Nephron (organoid): ENCODE data around the gene SGCE.

ENCODE experiments used
- H3K27ac Mint-ChIP-seq, 3 experiments: 2 replicates each; pipeline ENCODE4 v1.8.0; 2020; ENCODE audit warnings: mixed read lengths in 3 of 3, mild to moderate bottlenecking in 2 of 3, moderate library complexity in 1 of 3
- H3K27me3 Mint-ChIP-seq: 2 replicates; pipeline ENCODE4 v1.8.0; 2021; ENCODE audit warnings: low read depth, mild to moderate bottlenecking, moderate library complexity, mixed read lengths
- H3K36me3 Mint-ChIP-seq: 2 replicates; pipeline ENCODE4 v1.8.0; 2020; ENCODE audit warnings: low read depth, mixed read lengths
- H3K4me1 Mint-ChIP-seq: 2 replicates; pipeline ENCODE4 v1.8.0; 2020; ENCODE audit warnings: mixed read lengths
- H3K4me3 Mint-ChIP-seq, 3 experiments: 2 replicates each; pipeline ENCODE4 v1.8.0; 2020; ENCODE audit warnings: mild to moderate bottlenecking in 3 of 3, mixed read lengths in 3 of 3, moderate library complexity in 2 of 3
- H3K9me3 Mint-ChIP-seq: 2 replicates; pipeline ENCODE4 v1.8.0; 2020; ENCODE audit warnings: mixed read lengths
- TF ChIP-seq, protein P1 (sequence below), 3 experiments: fragments of 200-600 bp; sonication (generic); IDR thresholded peaks; one replicate each; pipeline ENCODE4 v1.5.0; 2021; ENCODE audit warnings: antibody characterized with exemption in 3 of 3; ENCODE audit not compliant: unreplicated experiment in 3 of 3

Gene SGCE

DNA sequence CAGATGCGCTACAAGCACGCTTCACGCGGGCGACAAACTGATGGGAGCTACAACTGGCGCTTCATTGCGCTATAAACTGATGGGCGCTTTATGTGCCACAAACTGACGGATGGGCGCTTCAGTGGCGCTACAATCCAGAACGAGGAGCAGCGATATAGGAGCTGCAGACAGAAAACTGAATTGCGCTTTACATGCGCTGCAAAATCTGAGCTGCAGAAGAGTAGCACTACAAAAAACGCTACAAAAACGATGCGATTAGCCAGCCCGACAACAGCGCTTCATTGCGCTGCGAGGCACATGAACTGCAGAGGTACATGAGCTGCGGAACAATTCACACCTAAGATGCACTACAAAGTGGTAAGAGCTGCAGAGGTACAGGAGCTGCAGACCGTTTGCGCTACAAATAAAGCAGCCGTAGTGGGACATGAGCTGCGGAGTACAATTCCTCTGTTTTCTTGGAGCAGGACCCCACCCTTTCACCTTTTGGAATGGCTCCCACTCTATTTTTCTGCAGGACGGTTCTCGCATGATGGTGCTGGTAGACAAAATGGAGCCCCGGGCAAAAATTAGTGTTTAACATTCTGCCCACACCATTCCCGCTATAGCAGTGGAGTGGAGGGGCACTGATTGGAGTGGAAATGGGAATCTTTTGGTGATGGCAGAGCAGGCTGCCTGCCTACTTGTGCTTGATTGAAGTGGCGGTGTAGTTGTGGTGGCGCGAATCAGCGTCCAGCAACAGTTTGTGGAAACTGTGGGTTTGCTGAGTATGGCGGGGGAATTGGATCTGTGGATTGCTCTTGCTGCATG lies 1.2 kb upstream of the SGCE start:
- TF ChIP-seq, protein P1, sequence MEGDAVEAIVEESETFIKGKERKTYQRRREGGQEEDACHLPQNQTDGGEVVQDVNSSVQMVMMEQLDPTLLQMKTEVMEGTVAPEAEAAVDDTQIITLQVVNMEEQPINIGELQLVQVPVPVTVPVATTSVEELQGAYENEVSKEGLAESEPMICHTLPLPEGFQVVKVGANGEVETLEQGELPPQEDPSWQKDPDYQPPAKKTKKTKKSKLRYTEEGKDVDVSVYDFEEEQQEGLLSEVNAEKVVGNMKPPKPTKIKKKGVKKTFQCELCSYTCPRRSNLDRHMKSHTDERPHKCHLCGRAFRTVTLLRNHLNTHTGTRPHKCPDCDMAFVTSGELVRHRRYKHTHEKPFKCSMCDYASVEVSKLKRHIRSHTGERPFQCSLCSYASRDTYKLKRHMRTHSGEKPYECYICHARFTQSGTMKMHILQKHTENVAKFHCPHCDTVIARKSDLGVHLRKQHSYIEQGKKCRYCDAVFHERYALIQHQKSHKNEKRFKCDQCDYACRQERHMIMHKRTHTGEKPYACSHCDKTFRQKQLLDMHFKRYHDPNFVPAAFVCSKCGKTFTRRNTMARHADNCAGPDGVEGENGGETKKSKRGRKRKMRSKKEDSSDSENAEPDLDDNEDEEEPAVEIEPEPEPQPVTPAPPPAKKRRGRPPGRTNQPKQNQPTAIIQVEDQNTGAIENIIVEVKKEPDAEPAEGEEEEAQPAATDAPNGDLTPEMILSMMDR (IDR thresholded peaks at IDR 0.05; ENCODE audit: unreplicated experiment in 3 of 3) = no peak
- peak overlapping the region; percentile 88 to 93 (median 90) for H3K4me3 Mint-ChIP-seq
- peaks cover 7% of the 10 kb centered on the region for H3K36me3 Mint-ChIP-seq
- H3K27ac Mint-ChIP-seq = peak overlapping the region; percentile 81 to 96 (median 91)
- peaks cover 2% of the 10 kb centered on the region for H3K27me3 Mint-ChIP-seq
- peaks cover 2% of the 10 kb centered on the region for H3K9me3 Mint-ChIP-seq
- H3K4me1 Mint-ChIP-seq = peaks cover 17% of the 10 kb centered on the region

DNA sequence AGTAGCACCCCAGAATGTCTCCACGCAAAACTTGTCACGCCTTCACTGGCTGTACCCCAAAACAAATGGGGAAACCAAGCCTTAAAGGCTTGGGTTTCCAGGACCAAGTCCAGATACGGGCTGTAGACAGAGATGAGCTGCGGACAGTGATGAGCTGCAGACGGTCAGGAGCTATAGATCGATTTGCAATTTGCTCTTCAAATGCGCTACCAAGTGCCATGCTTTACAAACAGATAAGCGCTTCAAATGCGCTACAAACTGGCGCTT lies 658 bp upstream of the SGCE start:
- Mint-ChIP-seq H3K4me3 (peak overlapping the region; percentile 88 to 93 (median 90)), H3K27ac (peak overlapping the region; percentile 81 to 96 (median 91)), H3K27me3 (peaks cover 5% of the 10 kb centered on the region), H3K4me1 (peaks cover 21% of the 10 kb centered on the region), H3K9me3 (peaks cover 2% of the 10 kb centered on the region), H3K36me3 (peaks cover 6% of the 10 kb centered on the region)
- TF ChIP-seq, protein P1 (IDR thresholded peaks at IDR 0.05; ENCODE audit: unreplicated experiment in 3 of 3) = no peak

- H3K4me3 Mint-ChIP-seq = peak overlapping the region; percentile 88 to 93 (median 90)
- TF ChIP-seq, protein P1 (IDR thresholded peaks at IDR 0.05; ENCODE audit: unreplicated experiment in 3 of 3) = no peak
- H3K9me3 Mint-ChIP-seq = peaks cover 2% of the 10 kb centered on the region
- peak overlapping the region; percentile 81 to 96 (median 91) for H3K27ac Mint-ChIP-seq
- H3K36me3 Mint-ChIP-seq = peaks cover 4% of the 10 kb centered on the region
- H3K4me1 Mint-ChIP-seq = peaks cover 25% of the 10 kb centered on the region
- H3K27me3 Mint-ChIP-seq = peaks cover 5% of the 10 kb centered on the region
Measured at GRCh38 chr7:94655126-94655847, 646 bp downstream of the SGCE start.

DNA sequence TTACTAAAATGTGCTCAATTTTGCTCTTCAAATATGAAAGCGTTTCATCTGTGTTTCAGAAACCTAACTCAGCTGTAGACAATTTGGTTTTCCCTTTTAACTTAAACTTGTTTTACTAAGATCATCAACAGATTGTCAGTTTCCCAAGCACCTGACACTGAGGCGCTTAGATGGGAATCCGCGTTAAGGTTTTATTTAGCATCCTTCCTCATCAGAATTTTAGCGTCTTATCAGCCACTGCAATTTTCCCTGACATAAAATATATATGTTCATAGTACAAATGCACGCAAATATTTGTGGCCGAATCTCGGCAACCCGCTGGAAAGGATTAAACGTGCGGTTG lies 1.2 kb downstream of the SGCE start:
- peaks cover 28% of the 10 kb centered on the region for H3K4me1 Mint-ChIP-seq
- H3K36me3 Mint-ChIP-seq = peaks cover 4% of the 10 kb centered on the region
- TF ChIP-seq, protein P1 (IDR thresholded peaks at IDR 0.05; ENCODE audit: unreplicated experiment in 3 of 3) = no peak
- H3K27ac Mint-ChIP-seq = peak overlapping the region; percentile 81 to 96 (median 91)
- H3K9me3 Mint-ChIP-seq = peaks cover 2% of the 10 kb centered on the region
- peak overlapping the region; percentile 88 to 93 (median 90) for H3K4me3 Mint-ChIP-seq
- peaks cover 5% of the 10 kb centered on the region for H3K27me3 Mint-ChIP-seq

GRCh38 chr7:94650147-94651051 lies 5.5 kb downstream of the SGCE start:
- Mint-ChIP-seq H3K9me3 (no peaks in the 10 kb centered on the region), H3K36me3 (no peaks in the 10 kb centered on the region), H3K4me3 (peak overlapping the region in 2 of 3 experiments; percentile 4 to 37), H3K27ac (peak overlapping the region in 2 of 3 experiments; percentile 32 to 76), H3K27me3 (peaks cover 5% of the 10 kb centered on the region), H3K4me1 (peaks cover 39% of the 10 kb centered on the region)
- TF ChIP-seq, protein P1 (IDR thresholded peaks at IDR 0.05; ENCODE audit: unreplicated experiment in 3 of 3) = no peak
